GM23338 (cell line): ENCODE results near the gene DCTN5. TPM values are rescaled to one million over a fixed set of nuclear protein-coding genes. Genes with fewer than 3 reads are reported as not detected.

ENCODE experiments used
- ATAC-seq: fragments of 200-7000 bp; cut with Tn5 transposase; 3 replicates; pipeline ENCODE4 v1.9.1; 2020
- DNase-seq: peaks from one replicate; pipeline ENCODE4 v3.0.0-alpha.2; 2015; ENCODE audit warnings: low spot score
- H2AFZ ChIP-seq: fragments of 200-600 bp; sonication (generic); 2 replicates; pipeline ENCODE4 v1.8.0; 2016; ENCODE audit warnings: antibody characterized with exemption, mild to moderate bottlenecking, moderate library complexity
- H3F3A ChIP-seq: fragments of 200-600 bp; sonication (generic); replicated peaks from 2 replicates; pipeline ENCODE4 v1.8.0; 2017; ENCODE audit warnings: antibody characterized with exemption, mixed run types, low read depth
- H3K27ac ChIP-seq: fragments of 200-600 bp; sonication (generic); 2 replicates; pipeline ENCODE4 v1.6.1; 2016; ENCODE audit warnings: low read depth
- H3K27me3 ChIP-seq: fragments of 200-600 bp; sonication (generic); 2 replicates; pipeline ENCODE4 v1.8.0; 2016; ENCODE audit warnings: mild to moderate bottlenecking, mixed run types, moderate library complexity; ENCODE audit not compliant: insufficient read depth
- H3K36me3 ChIP-seq: fragments of 200-600 bp; sonication (generic); 2 replicates; pipeline ENCODE4 v1.8.0; 2016; ENCODE audit warnings: mild to moderate bottlenecking; ENCODE audit not compliant: insufficient read depth
- H3K4me1 ChIP-seq: fragments of 200-600 bp; sonication (generic); 2 replicates; pipeline ENCODE4 v1.8.0; 2016; ENCODE audit warnings: mild to moderate bottlenecking, moderate library complexity; ENCODE audit not compliant: insufficient read depth
- H3K4me2 ChIP-seq: fragments of 200-600 bp; sonication (generic); 2 replicates; pipeline ENCODE4 v1.7.1; 2017; ENCODE audit warnings: mixed run types
- H3K4me3 ChIP-seq: fragments of 200-600 bp; sonication (generic); 2 replicates; pipeline ENCODE4 v1.6.1; 2016; ENCODE audit warnings: mixed run types
- H3K79me2 ChIP-seq: fragments of 200-600 bp; sonication (generic); replicated peaks from 2 replicates; pipeline ENCODE4 v1.8.0; 2017; ENCODE audit warnings: mild to moderate bottlenecking; ENCODE audit not compliant: insufficient read depth
- H3K9me2 ChIP-seq: fragments of 200-600 bp; sonication (generic); 2 replicates; pipeline ENCODE4 v1.8.0; 2017; ENCODE audit not compliant: insufficient read depth
- H4K20me1 ChIP-seq: fragments of 200-600 bp; sonication (generic); replicated peaks from 2 replicates; pipeline ENCODE4 v1.8.0; 2017; ENCODE audit warnings: mild to moderate bottlenecking; ENCODE audit not compliant: insufficient read depth
- H3K27ac Mint-ChIP-seq: 2 replicates; pipeline ENCODE4 v1.8.0; 2020; ENCODE audit warnings: inconsistent platforms, mild to moderate bottlenecking, moderate library complexity, mixed read lengths
- H3K27me3 Mint-ChIP-seq: 3 replicates; pipeline ENCODE4 v1.8.0; 2022; ENCODE audit warnings: low read depth, mild to moderate bottlenecking, moderate library complexity, mixed read lengths, inconsistent platforms; ENCODE audit not compliant: insufficient read depth, poor library complexity
- H3K36me3 Mint-ChIP-seq: 3 replicates; pipeline ENCODE4 v1.8.0; 2021; ENCODE audit warnings: low read depth, mild to moderate bottlenecking, inconsistent platforms, moderate library complexity, mixed read lengths
- H3K4me1 Mint-ChIP-seq: 3 replicates; pipeline ENCODE4 v1.8.0; 2020; ENCODE audit warnings: mild to moderate bottlenecking, inconsistent platforms, mixed read lengths
- H3K4me3 Mint-ChIP-seq: 3 replicates; pipeline ENCODE4 v1.8.0; 2021; ENCODE audit warnings: moderate library complexity, mild to moderate bottlenecking, inconsistent platforms, mixed read lengths
- H3K9me3 Mint-ChIP-seq: 3 replicates; pipeline ENCODE4 v1.8.0; 2020; ENCODE audit warnings: moderate library complexity, mild to moderate bottlenecking, inconsistent platforms, mixed read lengths
- CREB1 ChIP-seq: fragments of 250-450 bp; sonication (Bioruptor Pico); IDR thresholded peaks from 2 replicates; pipeline ENCODE4 v1.5.0; 2020; ENCODE audit warnings: low read depth, mild to moderate bottlenecking, moderate library complexity
- ETS1 ChIP-seq: IDR thresholded peaks from 2 replicates; pipeline ENCODE4 v1.6.1; 2016; ENCODE audit warnings: antibody characterized with exemption
- EZH2 ChIP-seq: fragments of 200-600 bp; sonication (generic); IDR thresholded peaks from one replicate; pipeline ENCODE4 v1.8.0; 2017; ENCODE audit warnings: antibody characterized with exemption, mild to moderate bottlenecking, low read depth; ENCODE audit not compliant: unreplicated experiment
- EZH2phosphoT487 ChIP-seq: fragments of 200-600 bp; sonication (generic); IDR thresholded peaks from one replicate; pipeline ENCODE4 v1.8.1; 2018; ENCODE audit warnings: antibody characterized with exemption; ENCODE audit not compliant: unreplicated experiment
- NANOG ChIP-seq: IDR thresholded peaks from 2 replicates; pipeline ENCODE4 v1.6.1; 2016; ENCODE audit warnings: antibody characterized with exemption, borderline replicate concordance
- POLR2AphosphoS5 ChIP-seq: IDR thresholded peaks from 2 replicates; pipeline ENCODE4 v1.6.1; 2016; ENCODE audit warnings: antibody characterized with exemption, low read depth
- REST ChIP-seq: IDR thresholded peaks from one replicate; pipeline ENCODE4 v1.6.1; 2018; ENCODE audit warnings: antibody characterized with exemption; ENCODE audit not compliant: unreplicated experiment
- STAT1 ChIP-seq: IDR thresholded peaks from one replicate; pipeline ENCODE4 v1.6.1; 2016; ENCODE audit warnings: antibody characterized with exemption; ENCODE audit not compliant: unreplicated experiment
- ZNF114 ChIP-seq: fragments of 250-450 bp; sonication (Bioruptor Pico); IDR thresholded peaks from 2 replicates; pipeline ENCODE4 v1.5.0; 2020; ENCODE audit warnings: mild to moderate bottlenecking, moderate library complexity
- ZNF331 ChIP-seq: fragments of 250-450 bp; sonication (Bioruptor Pico); IDR thresholded peaks from 2 replicates; pipeline ENCODE4 v1.5.0; 2020; ENCODE audit warnings: low read depth, mild to moderate bottlenecking, moderate library complexity
- polyA plus RNA-seq: library from polyadenylated mRNA; unstranded; fragments of >200 nt; fragmentation: Nextera tagmentation; extraction: Ambion mirVana; gene quantifications from 2 replicates; pipeline ENCODE4 v1.2.1, GENCODE V29; 2016
- total RNA-seq: library from RNA; depleted of rRNA; stranded (reverse); fragments of >200 nt; shearing (Covaris generic); gene quantifications from 2 replicates; pipeline ENCODE4 v1.2.3, GENCODE V29; 2014
- TF ChIP-seq, protein P1 (sequence below): fragments of 250-450 bp; sonication (Bioruptor Pico); IDR thresholded peaks from 2 replicates; pipeline ENCODE4 v1.5.0; 2020; ENCODE audit warnings: mild to moderate bottlenecking, moderate library complexity

Gene DCTN5
- total and polyA plus RNA-seq, 2 experiments from 2014 or later: 11.5 to 69.6 TPM

DNA sequence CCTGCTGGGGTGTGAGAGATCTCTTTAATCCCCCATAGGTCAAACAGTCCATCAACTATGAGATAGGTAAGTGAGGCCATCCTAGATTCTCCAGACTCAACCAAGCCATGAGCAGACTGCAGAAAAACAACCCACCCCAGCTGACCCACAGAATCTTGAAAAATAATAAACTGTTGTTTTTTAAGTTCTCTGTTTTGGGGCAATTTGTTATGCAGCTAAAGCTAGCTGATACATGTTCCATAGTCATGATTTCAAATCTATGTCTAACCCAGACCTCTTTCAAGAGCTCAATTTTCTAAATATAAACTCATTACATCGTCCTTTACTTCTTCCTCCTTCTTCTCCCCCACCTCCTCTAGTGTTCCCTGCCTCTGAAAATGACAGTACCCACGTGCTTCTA is 61.7 kb downstream of the DCTN5 start:
- H4K20me1 ChIP-seq: no peaks in the 10 kb centered on the region
- no peak overlapping the region for H3K4me2 ChIP-seq
- H3K27ac ChIP-seq: no peak overlapping the region
- H3K36me3 Mint-ChIP-seq: peaks cover 5% of the 10 kb centered on the region
- peaks cover 9% of the 10 kb centered on the region for H3K4me1 Mint-ChIP-seq
- peaks cover 3% of the 10 kb centered on the region for H3K27me3 Mint-ChIP-seq
- no peak for DNase-seq
- H3K36me3 ChIP-seq: no peaks in the 10 kb centered on the region
- 0 out of 2 replicates have a peak, but pooled peaks cover 4% of the 10 kb centered on the region for H3F3A ChIP-seq
- TF ChIP-seq, protein P1, sequence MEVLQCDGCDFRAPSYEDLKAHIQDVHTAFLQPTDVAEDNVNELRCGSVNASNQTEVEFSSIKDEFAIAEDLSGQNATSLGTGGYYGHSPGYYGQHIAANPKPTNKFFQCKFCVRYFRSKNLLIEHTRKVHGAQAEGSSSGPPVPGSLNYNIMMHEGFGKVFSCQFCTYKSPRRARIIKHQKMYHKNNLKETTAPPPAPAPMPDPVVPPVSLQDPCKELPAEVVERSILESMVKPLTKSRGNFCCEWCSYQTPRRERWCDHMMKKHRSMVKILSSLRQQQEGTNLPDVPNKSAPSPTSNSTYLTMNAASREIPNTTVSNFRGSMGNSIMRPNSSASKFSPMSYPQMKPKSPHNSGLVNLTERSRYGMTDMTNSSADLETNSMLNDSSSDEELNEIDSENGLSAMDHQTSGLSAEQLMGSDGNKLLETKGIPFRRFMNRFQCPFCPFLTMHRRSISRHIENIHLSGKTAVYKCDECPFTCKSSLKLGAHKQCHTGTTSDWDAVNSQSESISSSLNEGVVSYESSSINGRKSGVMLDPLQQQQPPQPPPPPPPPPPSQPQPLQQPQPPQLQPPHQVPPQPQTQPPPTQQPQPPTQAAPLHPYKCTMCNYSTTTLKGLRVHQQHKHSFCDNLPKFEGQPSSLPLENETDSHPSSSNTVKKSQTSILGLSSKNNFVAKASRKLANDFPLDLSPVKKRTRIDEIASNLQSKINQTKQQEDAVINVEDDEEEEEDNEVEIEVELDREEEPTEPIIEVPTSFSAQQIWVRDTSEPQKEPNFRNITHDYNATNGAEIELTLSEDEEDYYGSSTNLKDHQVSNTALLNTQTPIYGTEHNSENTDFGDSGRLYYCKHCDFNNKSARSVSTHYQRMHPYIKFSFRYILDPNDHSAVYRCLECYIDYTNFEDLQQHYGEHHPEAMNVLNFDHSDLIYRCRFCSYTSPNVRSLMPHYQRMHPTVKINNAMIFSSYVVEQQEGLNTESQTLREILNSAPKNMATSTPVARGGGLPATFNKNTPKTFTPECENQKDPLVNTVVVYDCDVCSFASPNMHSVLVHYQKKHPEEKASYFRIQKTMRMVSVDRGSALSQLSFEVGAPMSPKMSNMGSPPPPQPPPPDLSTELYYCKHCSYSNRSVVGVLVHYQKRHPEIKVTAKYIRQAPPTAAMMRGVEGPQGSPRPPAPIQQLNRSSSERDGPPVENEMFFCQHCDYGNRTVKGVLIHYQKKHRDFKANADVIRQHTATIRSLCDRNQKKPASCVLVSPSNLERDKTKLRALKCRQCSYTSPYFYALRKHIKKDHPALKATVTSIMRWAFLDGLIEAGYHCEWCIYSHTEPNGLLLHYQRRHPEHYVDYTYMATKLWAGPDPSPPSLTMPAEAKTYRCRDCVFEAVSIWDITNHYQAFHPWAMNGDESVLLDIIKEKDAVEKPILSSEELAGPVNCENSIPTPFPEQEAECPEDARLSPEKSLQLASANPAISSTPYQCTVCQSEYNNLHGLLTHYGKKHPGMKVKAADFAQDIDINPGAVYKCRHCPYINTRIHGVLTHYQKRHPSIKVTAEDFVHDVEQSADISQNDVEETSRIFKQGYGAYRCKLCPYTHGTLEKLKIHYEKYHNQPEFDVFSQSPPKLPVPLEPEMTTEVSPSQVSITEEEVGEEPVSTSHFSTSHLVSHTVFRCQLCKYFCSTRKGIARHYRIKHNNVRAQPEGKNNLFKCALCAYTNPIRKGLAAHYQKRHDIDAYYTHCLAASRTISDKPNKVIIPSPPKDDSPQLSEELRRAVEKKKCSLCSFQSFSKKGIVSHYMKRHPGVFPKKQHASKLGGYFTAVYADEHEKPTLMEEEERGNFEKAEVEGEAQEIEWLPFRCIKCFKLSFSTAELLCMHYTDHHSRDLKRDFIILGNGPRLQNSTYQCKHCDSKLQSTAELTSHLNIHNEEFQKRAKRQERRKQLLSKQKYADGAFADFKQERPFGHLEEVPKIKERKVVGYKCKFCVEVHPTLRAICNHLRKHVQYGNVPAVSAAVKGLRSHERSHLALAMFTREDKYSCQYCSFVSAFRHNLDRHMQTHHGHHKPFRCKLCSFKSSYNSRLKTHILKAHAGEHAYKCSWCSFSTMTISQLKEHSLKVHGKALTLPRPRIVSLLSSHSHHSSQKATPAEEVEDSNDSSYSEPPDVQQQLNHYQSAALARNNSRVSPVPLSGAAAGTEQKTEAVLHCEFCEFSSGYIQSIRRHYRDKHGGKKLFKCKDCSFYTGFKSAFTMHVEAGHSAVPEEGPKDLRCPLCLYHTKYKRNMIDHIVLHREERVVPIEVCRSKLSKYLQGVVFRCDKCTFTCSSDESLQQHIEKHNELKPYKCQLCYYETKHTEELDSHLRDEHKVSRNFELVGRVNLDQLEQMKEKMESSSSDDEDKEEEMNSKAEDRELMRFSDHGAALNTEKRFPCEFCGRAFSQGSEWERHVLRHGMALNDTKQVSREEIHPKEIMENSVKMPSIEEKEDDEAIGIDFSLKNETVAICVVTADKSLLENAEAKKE (CRISPR knock-in tag): no peak
- TF ChIP-seq EZH2phosphoT487 (no peak), CREB1 (CRISPR knock-in tag) (no peak), ETS1 (no peak), NANOG (no peak), ZNF331 (CRISPR knock-in tag) (no peak), ZNF114 (CRISPR knock-in tag) (no peak), REST (no peak), EZH2 (no peak), POLR2AphosphoS5 (no peak), STAT1 (no peak)
- no peak overlapping the region for H2AFZ ChIP-seq
- no peak for ATAC-seq
- H3K79me2 ChIP-seq: no peaks in the 10 kb centered on the region
- H3K4me3 Mint-ChIP-seq: no peak overlapping the region
- no peaks in the 10 kb centered on the region for H3K27me3 ChIP-seq
- H3K9me3 Mint-ChIP-seq: peaks cover 11% of the 10 kb centered on the region
- peaks cover 11% of the 10 kb centered on the region; the same call in 1 of the 2 replicates for H3K4me1 ChIP-seq
- H3K4me3 ChIP-seq: no peak overlapping the region
- no peak overlapping the region for H3K27ac Mint-ChIP-seq
- H3K9me2 ChIP-seq: no peaks in the 10 kb centered on the region
